Thyroid gland (tissue), 4 donors: ENCODE data around the gene SELENOP.

Experiments used
- CTCF ChIP-seq, 6 experiments: fragments of 200-600 bp in 3 of 6; fragments of 450-650 bp in 3 of 6; sonication (generic) in 3 of 6; IDR thresholded peaks; one replicate each; pipeline ENCODE4 v1.5.1; 2016 to 2019; ENCODE audit warnings: antibody characterized with exemption in 6 of 6, mild to moderate bottlenecking in 2 of 6, inconsistent platforms in 1 of 6, moderate library complexity in 1 of 6
- POLR2A ChIP-seq, 2 donors: fragments of 450-650 bp; IDR thresholded peaks; one replicate each; pipeline ENCODE4 v1.6.1; 2017; ENCODE audit warnings: antibody characterized with exemption in 2 of 2, mild to moderate bottlenecking in 2 of 2, moderate library complexity in 1 of 2

GRCh38 chr5:42812620-42813019 lies 928 bp upstream of the SELENOP start:
- TF ChIP-seq CTCF (IDR thresholded peaks at IDR 0.05): no peak
- TF ChIP-seq POLR2A (IDR thresholded peaks at IDR 0.05): no peak
